Neuronal stem cell (in vitro differentiated cells): ENCODE results near the gene PPP1CA.

ENCODE experiments used
- DNase-seq: peaks from one replicate; pipeline ENCODE4 v3.0.0-alpha.2; 2013; ENCODE audit warnings: low spot score
- H2AFZ ChIP-seq: one replicate; pipeline ENCODE4 v1.6.1; 2013; ENCODE audit warnings: mild to moderate bottlenecking, low read length, inconsistent platforms
- H2AK5ac ChIP-seq: 2 replicates; pipeline ENCODE4 v1.6.1; 2013; ENCODE audit warnings: low read depth, mild to moderate bottlenecking, inconsistent platforms, low read length, moderate library complexity, mixed read lengths
- H2BK120ac ChIP-seq: 2 replicates; pipeline ENCODE4 v1.6.1; 2013; ENCODE audit warnings: low read depth, mild to moderate bottlenecking, inconsistent platforms, low read length, moderate library complexity, mixed read lengths
- H2BK12ac ChIP-seq: one replicate; pipeline ENCODE4 v1.6.1; 2013; ENCODE audit warnings: low read length, inconsistent platforms
- H2BK15ac ChIP-seq: 2 replicates; pipeline ENCODE4 v1.6.1; 2013; ENCODE audit warnings: mild to moderate bottlenecking, low read length, inconsistent platforms, mixed read lengths
- H2BK5ac ChIP-seq: one replicate; pipeline ENCODE4 v1.6.1; 2013; ENCODE audit warnings: inconsistent platforms, mild to moderate bottlenecking, low read length, moderate library complexity
- H3K14ac ChIP-seq: one replicate; pipeline ENCODE4 v1.6.1; 2013; ENCODE audit warnings: low read length, inconsistent platforms
- H3K18ac ChIP-seq: 2 replicates; pipeline ENCODE4 v1.6.1; 2013; ENCODE audit warnings: low read length, inconsistent platforms
- H3K23ac ChIP-seq: 2 replicates; pipeline ENCODE4 v1.6.1; 2013; ENCODE audit warnings: low read depth, mild to moderate bottlenecking, mixed read lengths, low read length, inconsistent platforms; ENCODE audit not compliant: poor library complexity
- H3K27ac ChIP-seq: replicated peaks from 3 replicates; pipeline ENCODE4 v1.5.1; 2013; ENCODE audit warnings: low read length, inconsistent platforms
- H3K27me3 ChIP-seq, 3 experiments: 2 replicates each; pipeline ENCODE4 v1.6.1; 2013; ENCODE audit warnings: low read length in 3 of 3, mild to moderate bottlenecking in 2 of 3, inconsistent platforms in 1 of 3, low read depth in 1 of 3, mixed read lengths in 1 of 3, moderate library complexity in 1 of 3; ENCODE audit not compliant: control insufficient read depth in 3 of 3, insufficient read depth in 3 of 3
- H3K36me3 ChIP-seq, 2 donors: replicated peaks in 1 of 2; 2 replicates each; pipeline ENCODE4 v1.6.1; 2013; ENCODE audit warnings: low read length in 2 of 2; ENCODE audit not compliant: control insufficient read depth in 2 of 2, insufficient read depth in 2 of 2
- H3K4ac ChIP-seq: 2 replicates; pipeline ENCODE4 v1.6.1; 2013; ENCODE audit warnings: inconsistent platforms, mild to moderate bottlenecking, low read length, moderate library complexity
- H3K4me1 ChIP-seq, 2 donors: 1 replicate in 1 of 2; 2 replicates in 1 of 2; pipeline ENCODE4 v1.6.1; 2013; ENCODE audit warnings: low read length in 2 of 2, low read depth in 1 of 2; ENCODE audit not compliant: control insufficient read depth in 2 of 2, insufficient read depth in 1 of 2
- H3K4me2 ChIP-seq: one replicate; pipeline ENCODE4 v1.6.1; 2013; ENCODE audit warnings: mild to moderate bottlenecking, low read length, inconsistent platforms; ENCODE audit not compliant: insufficient read depth, poor library complexity, severe bottlenecking
- H3K4me3 ChIP-seq, 2 donors: 2 replicates each; pipeline ENCODE4 v1.5.1; 2013; ENCODE audit warnings: low read length in 2 of 2, mild to moderate bottlenecking in 2 of 2, inconsistent platforms in 1 of 2, moderate library complexity in 1 of 2
- H3K79me1 ChIP-seq: one replicate; pipeline ENCODE4 v1.6.1; 2013; ENCODE audit warnings: low read depth, mild to moderate bottlenecking, inconsistent platforms, low read length, moderate library complexity
- H3K9ac ChIP-seq: one replicate; pipeline ENCODE4 v1.6.1; 2013; ENCODE audit warnings: mild to moderate bottlenecking, low read depth, low read length, inconsistent platforms; ENCODE audit not compliant: poor library complexity
- H3K9me3 ChIP-seq, 2 donors: replicated peaks in 1 of 2; 2 replicates each; pipeline versions ENCODE3 to v1.6.1; 2013; ENCODE audit warnings: low read length in 2 of 2, mild to moderate bottlenecking in 2 of 2, inconsistent platforms in 1 of 2, low read depth in 1 of 2, mixed read lengths in 1 of 2, moderate library complexity in 1 of 2; ENCODE audit not compliant: control insufficient read depth in 2 of 2, insufficient read depth in 1 of 2
- H4K8ac ChIP-seq: one replicate; pipeline ENCODE4 v1.6.1; 2013; ENCODE audit warnings: low read depth, mild to moderate bottlenecking, inconsistent platforms, low read length, moderate library complexity
- H4K91ac ChIP-seq: one replicate; pipeline ENCODE4 v1.6.1; 2013; ENCODE audit warnings: low read length, low read depth, mild to moderate bottlenecking, inconsistent platforms; ENCODE audit not compliant: poor library complexity
- WGBS, 2 donors: extraction: QIAGEN DNeasy Blood & Tissue Kit; methylation state at CpG; one replicate each; pipeline ENCODE4 v1.1.7; 2013; ENCODE audit warnings: missing lambda C conversion rate in 2 of 2, mixed read lengths in 1 of 2; ENCODE audit not compliant: insufficient read length in 2 of 2, insufficient replicate concordance in 1 of 2; ENCODE audit errors: extremely low coverage in 2 of 2; 5-methylcytosine and 5-hydroxymethylcytosine counted together

PPP1CA gene

GRCh38 chr11:67378544-67378943, 23.1 kb downstream of the PPP1CA start:
- Histone ChIP-seq H3K36me3 (no peaks in the 10 kb centered on the region), H3K9ac (peak overlapping the region; percentile 12), H2BK12ac (peak overlapping the region; percentile 41), H2BK5ac (peak overlapping the region; percentile 66), H3K9me3 (no peaks in the 10 kb centered on the region), H2AK5ac (peak overlapping the region; percentile 88), H3K14ac (no peak overlapping the region), H3K79me1 (no peaks in the 10 kb centered on the region), H4K91ac (peak overlapping the region; percentile 72), H2BK120ac (no peak overlapping the region), H3K4me2 (no peak overlapping the region), H3K27ac (no peak overlapping the region), H3K23ac (no peak overlapping the region), H3K18ac (peak overlapping the region; percentile 38), H2AFZ (no peak overlapping the region), H3K4ac (no peak overlapping the region), H3K4me3 (no peak overlapping the region), H4K8ac (no peak overlapping the region), H3K27me3 (peaks cover 0 to 6% (median 0%) of the 10 kb centered on the region in 3 experiments), H2BK15ac (peak overlapping the region; percentile 78), H3K4me1 (peaks cover 29 to 31% of the 10 kb centered on the region in 2 donors)
- no CpG with 5 or more reads among the region's 4 CpGs for WGBS, 2 donors
- DNase-seq, result no peak

- Histone ChIP-seq H3K27ac (no peak overlapping the region), H4K91ac (no peak overlapping the region), H3K9me3 (no peaks in the 10 kb centered on the region), H3K79me1 (peaks cover 2% of the 10 kb centered on the region), H3K27me3 (peaks cover 0 to 6% (median 0%) of the 10 kb centered on the region in 3 experiments), H3K18ac (peak overlapping the region; percentile 76), H2BK15ac (peak overlapping the region; percentile 17), H3K36me3 (no peaks in the 10 kb centered on the region), H2BK120ac (no peak overlapping the region), H3K14ac (no peak overlapping the region), H3K23ac (peak overlapping the region; percentile 59), H2AFZ (no peak overlapping the region), H4K8ac (no peak overlapping the region), H3K4me1 (peaks cover 29 to 33% of the 10 kb centered on the region in 2 donors), H2BK12ac (peak overlapping the region; percentile 77), H2AK5ac (peak overlapping the region; percentile 8), H3K9ac (no peak overlapping the region), H3K4ac (no peak overlapping the region), H3K4me2 (no peak overlapping the region), H3K4me3 (no peak overlapping the region), H2BK5ac (peak overlapping the region; percentile 88)
- WGBS, 2 donors, result no CpG with 5 or more reads among the region's 6 CpGs
- no peak for DNase-seq
Observed at GRCh38 chr11:67376873-67377808, 24.5 kb downstream of the PPP1CA start.

- Histone ChIP-seq H3K4me2 (peak overlapping the region; percentile 52), H2AK5ac (peak overlapping the region; percentile 91), H2BK12ac (peak overlapping the region; percentile 95), H3K27me3 (peaks cover 0 to 10% (median 0%) of the 10 kb centered on the region in 3 experiments), H3K79me1 (peaks cover 8% of the 10 kb centered on the region), H3K14ac (peak overlapping the region; percentile 98), H3K4me1 (peaks cover 37 to 42% of the 10 kb centered on the region in 2 donors), H2AFZ (peak overlapping the region; percentile 83), H3K9me3 (no peaks in the 10 kb centered on the region), H2BK15ac (peak overlapping the region; percentile 96), H3K9ac (peak overlapping the region; percentile 78), H3K23ac (no peak overlapping the region), H3K4ac (peak overlapping the region; percentile 32), H3K27ac (no peak overlapping the region), H2BK5ac (peak overlapping the region; percentile 84), H4K91ac (no peak overlapping the region), H3K4me3 (no peak overlapping the region), H3K36me3 (no peaks in the 10 kb centered on the region), H4K8ac (no peak overlapping the region), H2BK120ac (peak overlapping the region; percentile 97), H3K18ac (peak overlapping the region; percentile 93)
- no peak for DNase-seq
- no CpG with 5 or more reads among the region's 7 CpGs for WGBS, 2 donors
Observed at GRCh38 chr11:67376063-67376820, 25.4 kb downstream of the PPP1CA start.
